ENCODE data around the gene SPI1. TPM values are rescaled to one million over a fixed set of nuclear protein-coding genes. Genes with fewer than 3 reads are reported as not detected.

The SPI1 gene
- total RNA-seq, 1 experiment from 2014 or later: not detected

GRCh38 chr11:47308050-47308823, 70.1 kb downstream of the SPI1 start:
- Histone ChIP-seq H3K27ac (no peak overlapping the region), H3K9me3 (replicated peaks) (no peaks in the 10 kb centered on the region), H3K36me3 (peaks cover 89% of the 10 kb centered on the region), H3K4me1 (replicated peaks) (no peaks in the 10 kb centered on the region), H3K27me3 (replicated peaks) (no peaks in the 10 kb centered on the region), H3K4me3 (no peak overlapping the region)
- DNase-seq (ENCODE audit: low read depth in 1 of 2, low spot score in 2 of 2): no peak

- H3K27ac ChIP-seq: no peak overlapping the region
These were observed 71.9 kb downstream of the SPI1 start for GRCh38 chr11:47306484-47306844.

GRCh38 chr11:47305734-47306483, 72.4 kb downstream of the SPI1 start:
- Histone ChIP-seq H3K9me3 (replicated peaks) (0 out of 2 replicates have a peak, but pooled peaks cover 2% of the 10 kb centered on the region), H3K27ac (no peak overlapping the region), H3K4me3 (no peak overlapping the region), H3K36me3 (peaks cover 95% of the 10 kb centered on the region), H3K4me1 (replicated peaks) (no peaks in the 10 kb centered on the region), H3K27me3 (replicated peaks) (no peaks in the 10 kb centered on the region)
- no peak for DNase-seq (ENCODE audit: low read depth in 1 of 2, low spot score in 2 of 2)

More at GRCh38 chr11:47306484-47306844, 71.9 kb downstream of the SPI1 start:
- Histone ChIP-seq H3K27me3 (replicated peaks) (no peaks in the 10 kb centered on the region), H3K4me3 (no peak overlapping the region), H3K9me3 (replicated peaks) (0 out of 2 replicates have a peak, but pooled peaks cover 2% of the 10 kb centered on the region), H3K36me3 (peaks cover 95% of the 10 kb centered on the region), H3K4me1 (replicated peaks) (no peaks in the 10 kb centered on the region)
- DNase-seq (ENCODE audit: low read depth in 1 of 2, low spot score in 2 of 2): no peak

Other genes starting within 250 kb of the SPI1 start
- gene ARFGAP2, start 201.7 kb downstream of the SPI1 start, total RNA-seq (2014; rRNA removed; shearing (Covaris generic)): 58.5 and 134 TPM in 2 replicates
- 18.8 and 23.2 TPM in 2 replicates for gene PACSIN3, start 192.1 kb downstream of the SPI1 start, total RNA-seq (2014; rRNA removed; shearing (Covaris generic))
- gene DDB2, start 163.6 kb downstream of the SPI1 start, total RNA-seq (2014; rRNA removed; shearing (Covaris generic)): 41.3 and 63.5 TPM in 2 replicates
- 29.8 and 34.4 TPM in 2 replicates for gene ACP2, start 129.7 kb downstream of the SPI1 start, total RNA-seq (2014; rRNA removed; shearing (Covaris generic))
- gene NR1H3, start 120.6 kb downstream of the SPI1 start, total RNA-seq (2014; rRNA removed; shearing (Covaris generic)): 11.1 and 11.8 TPM in 2 replicates
- 15.7 and 20.9 TPM in 2 replicates for gene MADD, start 108.4 kb downstream of the SPI1 start, total RNA-seq (2014; rRNA removed; shearing (Covaris generic))
- gene MYBPC3, start 25.8 kb downstream of the SPI1 start, total RNA-seq (2014; rRNA removed; shearing (Covaris generic)): not detected in 2 replicates
- gene SLC39A13, start 30.0 kb upstream of the SPI1 start, total RNA-seq (2014; rRNA removed; shearing (Covaris generic)): 42.0 and 76.0 TPM in 2 replicates
- gene PSMC3, start 47.9 kb upstream of the SPI1 start, total RNA-seq (2014; rRNA removed; shearing (Covaris generic)): 295 and 358 TPM in 2 replicates
- 0.34 TPM in 1 of 2 replicates, not detected in the other for gene RAPSN, start 70.6 kb upstream of the SPI1 start, total RNA-seq (2014; rRNA removed; shearing (Covaris generic))
- 50.6 and 77.6 TPM in 2 replicates for gene CELF1, start 174.6 kb upstream of the SPI1 start, total RNA-seq (2014; rRNA removed; shearing (Covaris generic))
- gene PTPMT1, start 187.1 kb upstream of the SPI1 start, total RNA-seq (2014; rRNA removed; shearing (Covaris generic)): 134 and 165 TPM in 2 replicates
- gene KBTBD4, start 200.4 kb upstream of the SPI1 start, total RNA-seq (2014; rRNA removed; shearing (Covaris generic)): 22.9 and 34.9 TPM in 2 replicates
- gene NDUFS3, start 200.5 kb upstream of the SPI1 start, total RNA-seq (2014; rRNA removed; shearing (Covaris generic)): 101 and 123 TPM in 2 replicates
- gene FAM180B, start 208.1 kb upstream of the SPI1 start, total RNA-seq (2014; rRNA removed; shearing (Covaris generic)): not detected in 2 replicates
- gene C1QTNF4, start 215.9 kb upstream of the SPI1 start, total RNA-seq (2014; rRNA removed; shearing (Covaris generic)): 0.39 TPM in 1 of 2 replicates, not detected in the other